H1 (cell line): Measurements from ENCODE around the gene CYP2W1. TPM values are rescaled to one million over a fixed set of nuclear protein-coding genes. Genes with fewer than 3 reads are reported as not detected.
"Not testable (repeated sequence)": the region's sequence is repeated elsewhere in the genome, so short reads cannot be mapped to it uniquely, and the experiment has no call there.

ENCODE experiments used
- CTCF ChIA-PET: fragments of 300-600 bp; sonication (Branson Sonifier 250); formaldehyde crosslinking; loops from one replicate; lab custom pipeline; 2021; ENCODE audit not compliant: partially characterized antibody; lab: Charles Lee
- POLR2A ChIA-PET: fragments of 300-600 bp; sonication (Branson Sonifier 250); formaldehyde crosslinking; loops from one replicate; lab custom pipeline; 2021; ENCODE audit warnings: inconsistent platforms; ENCODE audit not compliant: partially characterized antibody; lab: Charles Lee
- DNase-seq, 2 experiments: peaks; one replicate each; pipeline versions ENCODE4 v3.0.0 to v3.0.0-alpha.2; 2010 to 2022; ENCODE audit warnings: low spot score in 2 of 2, low read depth in 1 of 2, mixed read lengths in 1 of 2
- FAIRE-seq: peaks from 2 replicates; lab custom pipeline; 2011; peaks lifted over from hg19 to GRCh38; lab: Jason Lieb, UNC
- H2AFZ ChIP-seq: 2 replicates; pipeline ENCODE4 v1.8.1; 2012; ENCODE audit warnings: low read length, inconsistent platforms
- H2AK5ac ChIP-seq: 2 replicates; pipeline ENCODE4 v1.6.1; 2013; ENCODE audit warnings: low read depth, low read length
- H2BK120ac ChIP-seq: replicated peaks from 2 replicates; pipeline ENCODE3; 2013; ENCODE audit warnings: low read depth, low read length, inconsistent platforms
- H2BK12ac ChIP-seq: 2 replicates; pipeline ENCODE4 v1.6.1; 2013; ENCODE audit warnings: low read depth, low read length
- H2BK15ac ChIP-seq: 2 replicates; pipeline ENCODE4 v1.6.1; 2013; ENCODE audit warnings: low read length
- H2BK20ac ChIP-seq: 2 replicates; pipeline ENCODE4 v1.6.1; 2013; ENCODE audit warnings: low read length
- H2BK5ac ChIP-seq: 2 replicates; pipeline ENCODE4 v1.6.1; 2013; ENCODE audit warnings: low read depth, low read length
- H3K14ac ChIP-seq: 2 replicates; pipeline ENCODE4 v1.6.1; 2013; ENCODE audit warnings: inconsistent platforms; ENCODE audit not compliant: insufficient read length
- H3K18ac ChIP-seq: 2 replicates; pipeline ENCODE4 v1.6.1; 2013; ENCODE audit warnings: low read length; ENCODE audit errors: extremely low read depth
- H3K23ac ChIP-seq: 2 replicates; pipeline ENCODE4 v1.6.1; 2013; ENCODE audit warnings: inconsistent platforms; ENCODE audit not compliant: insufficient read length
- H3K23me2 ChIP-seq: 2 replicates; pipeline ENCODE4 v1.6.1; 2013; ENCODE audit warnings: low read depth, low read length
- H3K27ac ChIP-seq: 2 replicates; pipeline ENCODE4 v1.6.1; 2011; ENCODE audit warnings: low read depth, low read length, inconsistent platforms
- H3K27me3 ChIP-seq, 4 experiments: replicated peaks in 1 of 4; 1 replicate in 1 of 4; 2 replicates in 3 of 4; pipeline versions ENCODE4 v1.6.1 to v1.8.1; 2011 to 2013; ENCODE audit warnings: low read length in 3 of 4, mild to moderate bottlenecking in 3 of 4, inconsistent platforms in 2 of 4, mixed read lengths in 2 of 4, moderate library complexity in 1 of 4; ENCODE audit not compliant: control insufficient read depth in 3 of 4, insufficient read depth in 3 of 4; ENCODE audit errors: extremely low read depth in 1 of 4
- H3K36me3 ChIP-seq, 4 experiments: 2 replicates each; pipeline versions ENCODE4 v1.6.1 to v1.8.1; 2011 to 2013; ENCODE audit warnings: mild to moderate bottlenecking in 4 of 4, low read length in 3 of 4, moderate library complexity in 2 of 4, control low read depth in 1 of 4, inconsistent platforms in 1 of 4; ENCODE audit not compliant: insufficient read depth in 4 of 4, control insufficient read depth in 2 of 4
- H3K4ac ChIP-seq: replicated peaks from 2 replicates; pipeline ENCODE3; 2013; ENCODE audit warnings: low read length, low read depth, mixed read lengths, inconsistent platforms; ENCODE audit not compliant: insufficient read length
- H3K4me1 ChIP-seq, 4 experiments: replicated peaks in 1 of 4; 1 replicate in 1 of 4; 2 replicates in 3 of 4; pipeline versions ENCODE4 v1.6.1 to v1.8.1; 2011 to 2013; ENCODE audit warnings: low read length in 3 of 4, inconsistent platforms in 2 of 4, mixed read lengths in 1 of 4; ENCODE audit not compliant: insufficient read depth in 4 of 4, control insufficient read depth in 3 of 4
- H3K4me2 ChIP-seq, 2 experiments: 2 replicates each; pipeline versions ENCODE4 v1.6.1 to v1.8.1; 2011 to 2013; ENCODE audit warnings: low read depth in 2 of 2, low read length in 2 of 2, control low read depth in 1 of 2, inconsistent platforms in 1 of 2, mild to moderate bottlenecking in 1 of 2; ENCODE audit not compliant: insufficient read depth in 1 of 2
- H3K4me3 ChIP-seq, 4 experiments: fragments of 200-600, 300-600 bp in 1 of 4; sonication (generic), shearing (Covaris generic), sonication (Bioruptor Twin) in 1 of 4; 2 replicates each; pipeline versions ENCODE4 v1.5.1 to v1.8.1; 2011 to 2016; ENCODE audit warnings: low read length in 4 of 4, low read depth in 3 of 4, control low read depth in 2 of 4, inconsistent platforms in 2 of 4, mild to moderate bottlenecking in 2 of 4, mixed read lengths in 1 of 4, moderate library complexity in 1 of 4; ENCODE audit not compliant: insufficient read depth in 2 of 4; ENCODE audit errors: extremely low read depth in 1 of 4
- H3K56ac ChIP-seq: replicated peaks from 2 replicates; pipeline ENCODE3; 2013; ENCODE audit warnings: low read depth, mild to moderate bottlenecking, mixed read lengths, low read length, inconsistent platforms; ENCODE audit not compliant: insufficient read length
- H3K79me1 ChIP-seq: 2 replicates; pipeline ENCODE4 v1.6.1; 2013; ENCODE audit warnings: low read depth, low read length, control low read depth
- H3K79me2 ChIP-seq, 2 experiments: 2 replicates each; pipeline versions ENCODE4 v1.6.1 to v1.8.1; 2012 to 2013; ENCODE audit warnings: low read length in 2 of 2, mild to moderate bottlenecking in 2 of 2, inconsistent platforms in 1 of 2; ENCODE audit not compliant: insufficient read depth in 2 of 2, control insufficient read depth in 1 of 2
- H3K9ac ChIP-seq, 4 experiments: replicated peaks in 1 of 4; 1 replicate in 1 of 4; 2 replicates in 3 of 4; pipeline versions ENCODE4 v1.6.1 to v1.8.1; 2011 to 2013; ENCODE audit warnings: low read depth in 3 of 4, low read length in 3 of 4, control low read depth in 2 of 4, mild to moderate bottlenecking in 2 of 4, moderate library complexity in 2 of 4, inconsistent platforms in 1 of 4; ENCODE audit errors: extremely low read depth in 1 of 4
- H3K9me3 ChIP-seq, 2 experiments: 2 replicates each; pipeline versions ENCODE4 v1.6.1 to v1.8.1; 2012 to 2013; ENCODE audit warnings: mild to moderate bottlenecking in 2 of 2, moderate library complexity in 2 of 2, control low read depth in 1 of 2, inconsistent platforms in 1 of 2, low read depth in 1 of 2, low read length in 1 of 2, mixed read lengths in 1 of 2; ENCODE audit not compliant: insufficient read depth in 2 of 2
- H4K20me1 ChIP-seq, 2 experiments: replicated peaks in 1 of 2; 2 replicates each; pipeline versions ENCODE3 to v1.8.1; 2011 to 2013; ENCODE audit warnings: inconsistent platforms in 2 of 2, low read length in 2 of 2, mild to moderate bottlenecking in 1 of 2; ENCODE audit not compliant: insufficient read depth in 2 of 2, control insufficient read depth in 1 of 2
- H4K5ac ChIP-seq: 2 replicates; pipeline ENCODE4 v1.6.1; 2013; ENCODE audit warnings: low read length, low read depth, mixed read lengths, inconsistent platforms; ENCODE audit not compliant: insufficient read length
- H4K8ac ChIP-seq: 2 replicates; pipeline ENCODE4 v1.8.0; 2013; ENCODE audit warnings: mild to moderate bottlenecking, moderate library complexity, low read length, inconsistent platforms; ENCODE audit not compliant: insufficient read depth; ENCODE audit errors: extremely low read depth
- H4K91ac ChIP-seq: replicated peaks from 2 replicates; pipeline ENCODE3; 2013; ENCODE audit warnings: low read length, mixed read lengths, inconsistent platforms; ENCODE audit not compliant: insufficient read length
- WGBS, 2 experiments: shearing (Covaris generic) in 1 of 2; methylation state at CpG; one replicate each; pipeline versions ENCODE4 v1.1.6 to v1.1.7; 2013 to 2015; ENCODE audit warnings: low lambda C conversion rate in 2 of 2, mixed read lengths in 2 of 2, inconsistent platforms in 1 of 2, low coverage in 1 of 2, missing lambda C conversion rate in 1 of 2; ENCODE audit not compliant: insufficient replicate concordance in 2 of 2, insufficient coverage in 1 of 2, insufficient read length in 1 of 2; ENCODE audit errors: extremely low coverage in 1 of 2, missing lambda C conversion rate in 1 of 2; 5-methylcytosine and 5-hydroxymethylcytosine counted together
- microRNA counts: library from miRNA; unstranded; fragments of <30 nt; microRNA quantifications from one replicate; lab custom pipeline; 2015
- microRNA-seq, 2 experiments: library from miRNA; unstranded; fragments of <30 nt; microRNA quantifications; one replicate each; pipeline versions ENCODE4 to v1.2.0, GENCODE V29; 2016 to 2020; ENCODE audit warnings: borderline microRNAs expressed in 2 of 2, borderline number of aligned reads in 2 of 2, borderline replicate concordance in 1 of 2
- polyA plus RNA-seq, 7 experiments: library from polyadenylated mRNA; depleted of rRNA in 3 of 7; stranded (reverse) in 5 of 7; unstranded in 2 of 7; fragments of >200 nt in 5 of 7; fragments of 200-250 nt in 2 of 7; gene quantifications; 1 replicate in 5 of 7; 2 replicates in 1 of 7; 4 replicates in 1 of 7; pipeline versions ENCODE4 v1.2.1 to v1.2.3, GENCODE V29; 2011 to 2013; ENCODE audit warnings: missing spikeins in 2 of 7, mixed read lengths in 2 of 7
- small RNA-seq: library from polyadenylated mRNA; stranded (forward); fragments of <200 nt; extraction: miRNeasy Mini kit (QIAGEN cat#:217004); gene quantifications from one replicate; pipeline ENCODE3, GENCODE V24; 2013; ENCODE audit not compliant: insufficient read depth
- total RNA-seq: library from RNA; stranded (reverse); fragmentation: NEBNext Ultra II Directional; extraction: Animal tissue kit (Norgen Biotek cat#: 25700); gene quantifications from 2 replicates; pipeline ENCODE4 v1.2.1, GENCODE V29; 2021

The CYP2W1 gene
- total and polyA plus RNA-seq, 2 of the 8 experiments (the other 6 are each of a cell fraction or from before 2014, with no cell fraction given), result not detected

- H3K23me2 ChIP-seq, H3K23ac ChIP-seq, H4K5ac ChIP-seq, H2BK5ac ChIP-seq, H3K18ac ChIP-seq, H3K4me3 ChIP-seq, H3K56ac ChIP-seq, H3K4ac ChIP-seq, H3K9ac ChIP-seq, DNase-seq, H3K36me3 ChIP-seq, H3K79me2 ChIP-seq, H4K91ac ChIP-seq, H3K27ac ChIP-seq, H3K27me3 ChIP-seq, H4K8ac ChIP-seq, H3K79me1 ChIP-seq, FAIRE-seq, H3K4me1 ChIP-seq, H3K14ac ChIP-seq, H2BK120ac ChIP-seq, H2BK12ac ChIP-seq, H2BK20ac ChIP-seq, H4K20me1 ChIP-seq, H2AK5ac ChIP-seq, CTCF ChIA-PET, H3K4me2 ChIP-seq, H2BK15ac ChIP-seq, H2AFZ ChIP-seq: not testable (repeated sequence)
- 95% methylated on average over 27 of the region's 40 CpGs; no CpG with 5 or more reads in 1 of the 2 experiments for WGBS, 2 experiments
- POLR2A ChIA-PET, result interaction anchor here (0.6 kb wide), 1 partner anchor 16 kb away, joined by 4 read pairs; no protein-coding TSS in a partner anchor
- H3K9me3 ChIP-seq, result peaks cover 10 to 18% of the 10 kb centered on the region in 2 experiments
These were observed 53.4 kb downstream of the CYP2W1 start for GRCh38 chr7:1036164-1036928.

MicroRNAs encoded within 50 kb of the gene (microRNA counts, 767-probe panel; counts per million panel counts)
- microRNA hsa-miR-339-3p (lab: Ali Mortazavi, UCI) (879 counts per million, percentile 95 among the panel's probes with 10 or more counts), microRNA hsa-miR-339-5p (lab: Ali Mortazavi, UCI) (879 counts per million, percentile 95 among the panel's probes with 10 or more counts)

Small RNA genes lying within 50 kb of the gene (microRNA-seq; reads per million reads assigned to microRNA genes)
- gene MIR339, result 78.0 to 109 reads per million in 2 experiments

Small RNA genes lying within 50 kb of the gene (small RNA-seq; reads per million reads assigned to genes)
- 185 reads per million, percentile 98 among the genes with 10 or more reads in this experiment for gene MIR339

Other genes with a start within 250 kb of the CYP2W1 start
- gene SUN1, start 150.7 kb upstream of the CYP2W1 start, total RNA-seq, result 105 and 108 TPM in 2 replicates
- gene SUN1, start 150.7 kb upstream of the CYP2W1 start, polyA plus RNA-seq (2011; rRNA removed), result 158 and 324 TPM in 2 replicates
- 52.1 and 56.7 TPM in 2 replicates for gene GET4, start 106.6 kb upstream of the CYP2W1 start, total RNA-seq
- gene GET4, start 106.6 kb upstream of the CYP2W1 start, polyA plus RNA-seq (2011; rRNA removed), result 74.1 and 95.0 TPM in 2 replicates
- 5.4 and 5.8 TPM in 2 replicates for gene ADAP1, start 28.5 kb upstream of the CYP2W1 start, total RNA-seq
- 6.1 and 8.1 TPM in 2 replicates for gene ADAP1, start 28.5 kb upstream of the CYP2W1 start, polyA plus RNA-seq (2011; rRNA removed)
- gene COX19, start 7.6 kb upstream of the CYP2W1 start, total RNA-seq, result 7.9 and 9.0 TPM in 2 replicates
- 3.9 and 5.8 TPM in 2 replicates for gene COX19, start 7.6 kb upstream of the CYP2W1 start, polyA plus RNA-seq (2011; rRNA removed)
- gene GPR146, start 61.4 kb downstream of the CYP2W1 start, total RNA-seq, result 0.54 and 1.8 TPM in 2 replicates
- gene GPR146, start 61.4 kb downstream of the CYP2W1 start, polyA plus RNA-seq (2011; rRNA removed), result 2.7 and 3.9 TPM in 2 replicates
- 0.24 and 0.52 TPM in 2 replicates for gene GPER1, start 104.9 kb downstream of the CYP2W1 start, total RNA-seq
- 0.47 and 0.78 TPM in 2 replicates for gene GPER1, start 104.9 kb downstream of the CYP2W1 start, polyA plus RNA-seq (2011; rRNA removed)
- 15.5 and 16.6 TPM in 2 replicates for gene ZFAND2A, start 177.0 kb downstream of the CYP2W1 start, total RNA-seq
- 17.7 and 20.3 TPM in 2 replicates for gene ZFAND2A, start 177.0 kb downstream of the CYP2W1 start, polyA plus RNA-seq (2011; rRNA removed)
- gene UNCX, start 249.7 kb downstream of the CYP2W1 start, total RNA-seq, result not detected in 2 replicates
- gene UNCX, start 249.7 kb downstream of the CYP2W1 start, polyA plus RNA-seq (2011; rRNA removed), result 0.03 TPM in 1 of 2 replicates, not detected in the other